Measurements from ENCODE around the gene IL13. TPM values are rescaled to one million over a fixed set of nuclear protein-coding genes. Genes with fewer than 3 reads are reported as not detected.

Gene IL13
- total RNA-seq, 1 donor from 2014 or later: not detected

DNA sequence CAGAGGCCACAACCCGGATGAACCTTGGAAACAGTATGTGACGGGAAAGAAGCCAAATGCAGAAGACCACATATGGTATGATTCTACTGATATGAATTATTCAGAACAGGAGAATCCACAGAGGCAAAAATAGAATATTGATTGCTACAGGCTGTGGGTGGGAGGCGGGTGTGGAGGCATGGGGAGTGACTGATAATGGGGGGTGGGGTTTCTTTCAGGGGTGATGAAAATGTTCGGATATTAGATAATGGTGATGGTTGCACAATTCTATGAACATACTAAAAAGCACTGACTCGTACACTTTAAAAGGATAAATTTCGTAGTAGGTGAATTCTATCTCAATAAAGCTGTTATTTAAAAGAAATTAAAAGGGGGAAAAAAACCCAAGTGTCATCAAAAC, 26.5 kb downstream of the IL13 start:
- Histone ChIP-seq H3K27ac (no peak overlapping the region), H3K4me1 (no peaks in the 10 kb centered on the region), H3K27me3 (no peaks in the 10 kb centered on the region), H3K36me3 (peaks cover 0 to 3% of the 10 kb centered on the region in 2 donors), H3K4me3 (no peak overlapping the region), H3K9me3 (no peaks in the 10 kb centered on the region)
- DNase-seq (ENCODE audit: low spot score in 2 of 2): no peak
- TF ChIP-seq, protein P1, sequence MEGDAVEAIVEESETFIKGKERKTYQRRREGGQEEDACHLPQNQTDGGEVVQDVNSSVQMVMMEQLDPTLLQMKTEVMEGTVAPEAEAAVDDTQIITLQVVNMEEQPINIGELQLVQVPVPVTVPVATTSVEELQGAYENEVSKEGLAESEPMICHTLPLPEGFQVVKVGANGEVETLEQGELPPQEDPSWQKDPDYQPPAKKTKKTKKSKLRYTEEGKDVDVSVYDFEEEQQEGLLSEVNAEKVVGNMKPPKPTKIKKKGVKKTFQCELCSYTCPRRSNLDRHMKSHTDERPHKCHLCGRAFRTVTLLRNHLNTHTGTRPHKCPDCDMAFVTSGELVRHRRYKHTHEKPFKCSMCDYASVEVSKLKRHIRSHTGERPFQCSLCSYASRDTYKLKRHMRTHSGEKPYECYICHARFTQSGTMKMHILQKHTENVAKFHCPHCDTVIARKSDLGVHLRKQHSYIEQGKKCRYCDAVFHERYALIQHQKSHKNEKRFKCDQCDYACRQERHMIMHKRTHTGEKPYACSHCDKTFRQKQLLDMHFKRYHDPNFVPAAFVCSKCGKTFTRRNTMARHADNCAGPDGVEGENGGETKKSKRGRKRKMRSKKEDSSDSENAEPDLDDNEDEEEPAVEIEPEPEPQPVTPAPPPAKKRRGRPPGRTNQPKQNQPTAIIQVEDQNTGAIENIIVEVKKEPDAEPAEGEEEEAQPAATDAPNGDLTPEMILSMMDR (IDR thresholded peaks at IDR 0.05): no peak
- intact Hi-C loops (cut with DNase I): no loop called here

DNA sequence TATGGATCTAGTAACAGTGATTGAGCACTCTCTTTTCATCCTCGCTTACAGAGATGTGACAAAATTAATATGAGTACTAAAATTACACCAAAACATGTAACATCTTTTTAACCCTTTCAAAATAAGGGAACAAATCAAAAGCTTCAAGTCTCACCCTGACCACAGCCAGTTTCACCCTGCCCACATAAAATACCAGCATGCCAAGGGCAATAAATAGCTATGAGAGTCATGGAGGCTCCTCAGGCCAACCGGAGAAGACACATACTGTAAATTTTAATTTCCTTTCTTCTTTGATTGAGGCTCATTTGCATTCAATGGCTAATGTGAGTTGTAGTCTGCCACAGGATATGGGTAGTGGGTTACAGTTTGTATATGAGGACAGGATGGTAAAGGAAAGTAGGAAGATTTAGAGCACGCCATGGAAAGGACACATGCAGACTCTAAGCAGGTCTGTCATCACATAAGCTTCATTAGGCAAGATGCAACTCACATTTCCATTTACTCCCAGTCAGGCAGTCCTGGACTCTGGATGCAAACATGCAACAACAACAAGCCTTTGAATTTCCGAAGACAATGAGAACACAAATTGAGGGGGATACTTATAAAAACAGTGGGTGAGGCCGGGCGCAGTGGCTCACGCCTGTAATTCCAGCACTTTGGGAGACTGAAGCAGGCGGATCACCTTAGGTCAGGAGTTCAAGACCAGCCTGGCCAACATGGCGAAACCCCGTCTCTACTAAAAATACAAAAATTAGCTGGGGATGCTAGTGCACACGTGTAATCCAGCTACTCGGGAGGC, 27.1 kb downstream of the IL13 start:
- Histone ChIP-seq H3K36me3 (peaks cover 0 to 3% of the 10 kb centered on the region in 2 donors), H3K27ac (no peak overlapping the region), H3K4me1 (no peaks in the 10 kb centered on the region), H3K27me3 (no peaks in the 10 kb centered on the region), H3K9me3 (no peaks in the 10 kb centered on the region), H3K4me3 (no peak overlapping the region)
- TF ChIP-seq, protein P1 (IDR thresholded peaks at IDR 0.05): no peak
- DNase-seq (ENCODE audit: low spot score in 2 of 2): no peak
- intact Hi-C loops (cut with DNase I): loop anchor here (5.0 kb wide), 1 partner anchor 43 kb away; no protein-coding TSS in a partner anchor

DNA sequence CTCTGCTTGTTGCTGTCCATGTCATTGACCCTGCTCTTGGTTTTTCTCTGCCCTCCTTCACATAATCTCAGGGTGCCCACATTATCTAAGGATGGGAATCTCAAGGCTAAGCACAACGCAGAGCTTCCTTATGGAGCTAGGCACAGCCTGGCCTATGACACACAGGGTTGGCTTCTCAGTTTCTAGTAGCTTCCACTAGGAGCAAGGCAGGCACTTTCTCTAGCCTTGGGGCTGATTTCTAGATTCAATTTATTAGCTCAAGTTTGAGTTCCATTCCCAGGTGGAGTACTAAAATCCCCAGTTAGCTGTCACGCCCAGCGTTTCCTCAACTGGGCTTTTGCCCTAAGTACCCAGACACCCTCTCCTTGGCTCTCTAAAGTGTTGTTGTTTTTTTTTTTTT, 28.2 kb downstream of the IL13 start:
- TF ChIP-seq, protein P1 (IDR thresholded peaks at IDR 0.05): no peak
- Histone ChIP-seq H3K27me3 (no peaks in the 10 kb centered on the region), H3K4me3 (no peak overlapping the region), H3K36me3 (peaks cover 0 to 3% of the 10 kb centered on the region in 2 donors), H3K9me3 (no peaks in the 10 kb centered on the region), H3K27ac (no peak overlapping the region), H3K4me1 (no peaks in the 10 kb centered on the region)
- no peak for DNase-seq (ENCODE audit: low spot score in 2 of 2)
- intact Hi-C loops (cut with DNase I): loop anchor here (5.0 kb wide), 1 partner anchor 44 kb away; no protein-coding TSS in a partner anchor

GRCh38 chr5:132687995-132688394, 30.0 kb downstream of the IL13 start:
- Histone ChIP-seq H3K36me3 (peaks cover 0 to 3% of the 10 kb centered on the region in 2 donors), H3K27ac (no peak overlapping the region), H3K4me1 (no peaks in the 10 kb centered on the region), H3K4me3 (no peak overlapping the region), H3K9me3 (no peaks in the 10 kb centered on the region), H3K27me3 (no peaks in the 10 kb centered on the region)
- TF ChIP-seq, protein P1 (IDR thresholded peaks at IDR 0.05): no peak
- no peak for DNase-seq (ENCODE audit: low spot score in 2 of 2)
- intact Hi-C loops (cut with DNase I): loop anchor here (5.0 kb wide), 1 partner anchor 46 kb away; no protein-coding TSS in a partner anchor

DNA sequence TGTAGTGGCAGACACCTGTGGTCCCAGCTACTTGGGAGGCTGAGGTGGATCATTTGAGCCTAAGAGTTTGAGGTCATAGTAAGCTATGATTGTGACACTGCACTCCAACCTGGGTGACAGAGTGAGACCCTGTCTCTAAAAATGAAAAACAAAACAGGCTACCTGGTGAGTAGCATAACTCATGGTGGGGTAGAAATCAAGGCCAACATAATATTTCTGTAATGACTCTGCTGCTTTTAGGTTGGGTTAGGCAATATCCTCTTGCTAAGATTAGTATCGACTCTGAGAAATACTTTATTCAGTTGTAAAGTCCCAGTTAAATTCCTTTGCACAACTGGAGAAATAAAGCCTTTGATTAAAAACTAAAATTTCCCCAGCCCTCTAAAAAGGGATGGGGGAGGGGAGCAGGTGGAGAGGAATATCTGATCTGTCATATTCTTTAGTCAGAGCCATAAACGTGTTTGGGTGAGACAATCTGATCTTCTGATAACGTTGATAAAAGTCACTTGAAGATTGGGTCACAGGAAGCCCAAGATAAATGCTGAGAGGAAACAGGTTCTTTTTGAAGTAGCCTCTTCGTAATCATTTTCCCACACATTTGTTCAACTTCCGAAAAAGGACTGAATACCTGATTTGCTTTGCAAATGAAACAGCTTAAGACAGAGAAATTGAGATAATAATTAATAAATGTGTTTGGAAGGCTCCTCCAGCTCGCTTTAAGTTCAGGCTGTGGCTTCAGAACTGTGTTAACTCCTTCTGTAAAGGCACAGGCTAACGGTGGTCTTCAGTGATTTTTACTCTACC, 30.8 kb downstream of the IL13 start:
- peaks cover 0 to 3% of the 10 kb centered on the region in 2 donors for H3K36me3 ChIP-seq
- DNase-seq (ENCODE audit: low spot score in 2 of 2): no peak
- H3K9me3 ChIP-seq: no peaks in the 10 kb centered on the region
- H3K27ac ChIP-seq: no peak overlapping the region
- H3K27me3 ChIP-seq: no peaks in the 10 kb centered on the region
- intact Hi-C loops (cut with DNase I): loop anchor here (5.0 kb wide), 1 partner anchor 46 kb away; no protein-coding TSS in a partner anchor
- no peaks in the 10 kb centered on the region for H3K4me1 ChIP-seq
- no peak overlapping the region for H3K4me3 ChIP-seq
- TF ChIP-seq, protein P1 (IDR thresholded peaks at IDR 0.05): no peak
